Measurements from ENCODE around the gene SMC5. TPM values are rescaled to one million over a fixed set of nuclear protein-coding genes. Genes with fewer than 3 reads are reported as not detected.

SMC5 gene
- total and polyA plus RNA-seq, 2 experiments from 2014 or later, result 9.0 to 15.3 TPM

- TF ChIP-seq CTCF (IDR thresholded peaks at IDR 0.05; ENCODE audit: low read depth, low read length), result no peak
- Histone ChIP-seq H3K36me3 (peaks cover 25% of the 10 kb centered on the region), H3K27ac (no peak overlapping the region), H3K9me3 (ENCODE audit: low read depth) (no peaks in the 10 kb centered on the region), H3K4me3 (no peak overlapping the region), H3K27me3 (no peaks in the 10 kb centered on the region), H3K4me1 (ENCODE audit: low read depth) (no peaks in the 10 kb centered on the region)
- DNase-seq (ENCODE audit: low read depth in 1 of 2, low spot score in 1 of 2), result peak in 1 of 2 donors; percentile 39
Measured at GRCh38 chr9:70285981-70286598, 27.3 kb downstream of the SMC5 start.

GRCh38 chr9:70290626-70291025 lies 31.8 kb downstream of the SMC5 start:
- no peak for TF ChIP-seq CTCF (IDR thresholded peaks at IDR 0.05; ENCODE audit: low read depth, low read length)
- no peaks in the 10 kb centered on the region for H3K9me3 ChIP-seq (ENCODE audit: low read depth)
- no peaks in the 10 kb centered on the region for H3K27me3 ChIP-seq
- H3K27ac ChIP-seq, result no peak overlapping the region
- no peak overlapping the region for H3K4me3 ChIP-seq
- no peaks in the 10 kb centered on the region for H3K4me1 ChIP-seq (ENCODE audit: low read depth)
- H3K36me3 ChIP-seq, result peaks cover 4% of the 10 kb centered on the region
- no peak for DNase-seq (ENCODE audit: low read depth in 1 of 2, low spot score in 1 of 2)

- Histone ChIP-seq H3K27ac (no peak overlapping the region), H3K9me3 (ENCODE audit: low read depth) (no peaks in the 10 kb centered on the region), H3K27me3 (no peaks in the 10 kb centered on the region), H3K4me3 (no peak overlapping the region), H3K4me1 (ENCODE audit: low read depth) (no peaks in the 10 kb centered on the region), H3K36me3 (no peaks in the 10 kb centered on the region)
- no peak for DNase-seq (ENCODE audit: low read depth in 1 of 2, low spot score in 1 of 2)
- TF ChIP-seq CTCF (IDR thresholded peaks at IDR 0.05; ENCODE audit: low read depth, low read length), result no peak
Measured at GRCh38 chr9:70291446-70291845, 32.7 kb downstream of the SMC5 start.

- no peak overlapping the region for H3K27ac ChIP-seq
- no peaks in the 10 kb centered on the region for H3K9me3 ChIP-seq (ENCODE audit: low read depth)
- no peak overlapping the region for H3K4me3 ChIP-seq
- TF ChIP-seq CTCF (IDR thresholded peaks at IDR 0.05; ENCODE audit: low read depth, low read length), result no peak
- no peaks in the 10 kb centered on the region for H3K27me3 ChIP-seq
- H3K4me1 ChIP-seq (ENCODE audit: low read depth), result no peaks in the 10 kb centered on the region
- H3K36me3 ChIP-seq, result no peaks in the 10 kb centered on the region
- no peak for DNase-seq (ENCODE audit: low read depth in 1 of 2, low spot score in 1 of 2)
Measured at GRCh38 chr9:70292253-70292652, 33.5 kb downstream of the SMC5 start.

GRCh38 chr9:70293214-70293613 lies 34.4 kb downstream of the SMC5 start:
- Histone ChIP-seq H3K27ac (no peak overlapping the region), H3K9me3 (ENCODE audit: low read depth) (no peaks in the 10 kb centered on the region), H3K27me3 (no peaks in the 10 kb centered on the region), H3K4me3 (no peak overlapping the region), H3K4me1 (ENCODE audit: low read depth) (no peaks in the 10 kb centered on the region), H3K36me3 (peaks cover 2% of the 10 kb centered on the region)
- TF ChIP-seq CTCF (IDR thresholded peaks at IDR 0.05; ENCODE audit: low read depth, low read length), result no peak
- DNase-seq (ENCODE audit: low read depth in 1 of 2, low spot score in 1 of 2), result no peak

All from cardiac muscle cell (in vitro differentiated cells and primary cell).